HL-60 (cell line): Measurements from ENCODE around the gene SERPINB7.
A peak's percentile ranks its signal among the peaks of the same experiment; 100 is the strongest.

ENCODE experiments used
- DNase-seq, 2 experiments: peaks; one replicate each; pipeline ENCODE4 v3.0.0-alpha.2; 2010 to 2020; ENCODE audit warnings: low read depth in 1 of 2, low spot score in 1 of 2
- H3K27ac ChIP-seq: fragments of 250-450 bp; sonication (Bioruptor Pico); replicated peaks from 2 replicates; pipeline ENCODE4 v1.5.1; 2020; ENCODE audit warnings: mild to moderate bottlenecking, moderate library complexity
- H3K27me3 ChIP-seq: fragments of 250-450 bp; sonication (Bioruptor Pico); 2 replicates; pipeline ENCODE4 v1.5.1; 2021; ENCODE audit warnings: mild to moderate bottlenecking, moderate library complexity; ENCODE audit not compliant: insufficient read depth, poor library complexity, severe bottlenecking
- H3K4me3 ChIP-seq: replicated peaks from 2 replicates; pipeline ENCODE4 v1.5.1; 2011; ENCODE audit warnings: mild to moderate bottlenecking, control low read depth, low read length; ENCODE audit not compliant: insufficient read depth
- GABPA ChIP-seq: IDR thresholded peaks from 2 replicates; pipeline ENCODE4 v1.6.1; 2012; ENCODE audit warnings: low read depth
- POLR2AphosphoS5 ChIP-seq: IDR thresholded peaks from 2 replicates; pipeline ENCODE4 v1.6.1; 2012; ENCODE audit warnings: low read depth
- SPI1 ChIP-seq: IDR thresholded peaks from 2 replicates; pipeline ENCODE4 v1.6.1; 2012; ENCODE audit warnings: low read depth, mild to moderate bottlenecking, borderline replicate concordance
- TF ChIP-seq, protein P1 (sequence below): IDR thresholded peaks from 2 replicates; pipeline ENCODE4 v1.6.1; 2012; ENCODE audit warnings: low read depth; ENCODE audit not compliant: insufficient replicate concordance
- TF ChIP-seq, protein P2 (sequence below): IDR thresholded peaks from one replicate; pipeline ENCODE4 v1.5.1; 2011; ENCODE audit warnings: low read length, control low read depth, inconsistent platforms; ENCODE audit not compliant: insufficient read depth

SERPINB7 gene

GRCh38 chr18:63829886-63830285 lies 54.7 kb downstream of the SERPINB7 start:
- TF ChIP-seq GABPA (no peak), SPI1 (no peak), POLR2AphosphoS5 (no peak)
- TF ChIP-seq, protein P1, sequence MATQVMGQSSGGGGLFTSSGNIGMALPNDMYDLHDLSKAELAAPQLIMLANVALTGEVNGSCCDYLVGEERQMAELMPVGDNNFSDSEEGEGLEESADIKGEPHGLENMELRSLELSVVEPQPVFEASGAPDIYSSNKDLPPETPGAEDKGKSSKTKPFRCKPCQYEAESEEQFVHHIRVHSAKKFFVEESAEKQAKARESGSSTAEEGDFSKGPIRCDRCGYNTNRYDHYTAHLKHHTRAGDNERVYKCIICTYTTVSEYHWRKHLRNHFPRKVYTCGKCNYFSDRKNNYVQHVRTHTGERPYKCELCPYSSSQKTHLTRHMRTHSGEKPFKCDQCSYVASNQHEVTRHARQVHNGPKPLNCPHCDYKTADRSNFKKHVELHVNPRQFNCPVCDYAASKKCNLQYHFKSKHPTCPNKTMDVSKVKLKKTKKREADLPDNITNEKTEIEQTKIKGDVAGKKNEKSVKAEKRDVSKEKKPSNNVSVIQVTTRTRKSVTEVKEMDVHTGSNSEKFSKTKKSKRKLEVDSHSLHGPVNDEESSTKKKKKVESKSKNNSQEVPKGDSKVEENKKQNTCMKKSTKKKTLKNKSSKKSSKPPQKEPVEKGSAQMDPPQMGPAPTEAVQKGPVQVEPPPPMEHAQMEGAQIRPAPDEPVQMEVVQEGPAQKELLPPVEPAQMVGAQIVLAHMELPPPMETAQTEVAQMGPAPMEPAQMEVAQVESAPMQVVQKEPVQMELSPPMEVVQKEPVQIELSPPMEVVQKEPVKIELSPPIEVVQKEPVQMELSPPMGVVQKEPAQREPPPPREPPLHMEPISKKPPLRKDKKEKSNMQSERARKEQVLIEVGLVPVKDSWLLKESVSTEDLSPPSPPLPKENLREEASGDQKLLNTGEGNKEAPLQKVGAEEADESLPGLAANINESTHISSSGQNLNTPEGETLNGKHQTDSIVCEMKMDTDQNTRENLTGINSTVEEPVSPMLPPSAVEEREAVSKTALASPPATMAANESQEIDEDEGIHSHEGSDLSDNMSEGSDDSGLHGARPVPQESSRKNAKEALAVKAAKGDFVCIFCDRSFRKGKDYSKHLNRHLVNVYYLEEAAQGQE = no peak
- TF ChIP-seq, protein P2, sequence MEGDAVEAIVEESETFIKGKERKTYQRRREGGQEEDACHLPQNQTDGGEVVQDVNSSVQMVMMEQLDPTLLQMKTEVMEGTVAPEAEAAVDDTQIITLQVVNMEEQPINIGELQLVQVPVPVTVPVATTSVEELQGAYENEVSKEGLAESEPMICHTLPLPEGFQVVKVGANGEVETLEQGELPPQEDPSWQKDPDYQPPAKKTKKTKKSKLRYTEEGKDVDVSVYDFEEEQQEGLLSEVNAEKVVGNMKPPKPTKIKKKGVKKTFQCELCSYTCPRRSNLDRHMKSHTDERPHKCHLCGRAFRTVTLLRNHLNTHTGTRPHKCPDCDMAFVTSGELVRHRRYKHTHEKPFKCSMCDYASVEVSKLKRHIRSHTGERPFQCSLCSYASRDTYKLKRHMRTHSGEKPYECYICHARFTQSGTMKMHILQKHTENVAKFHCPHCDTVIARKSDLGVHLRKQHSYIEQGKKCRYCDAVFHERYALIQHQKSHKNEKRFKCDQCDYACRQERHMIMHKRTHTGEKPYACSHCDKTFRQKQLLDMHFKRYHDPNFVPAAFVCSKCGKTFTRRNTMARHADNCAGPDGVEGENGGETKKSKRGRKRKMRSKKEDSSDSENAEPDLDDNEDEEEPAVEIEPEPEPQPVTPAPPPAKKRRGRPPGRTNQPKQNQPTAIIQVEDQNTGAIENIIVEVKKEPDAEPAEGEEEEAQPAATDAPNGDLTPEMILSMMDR = no peak
- no peak for DNase-seq
- Histone ChIP-seq H3K27me3 (no peaks in the 10 kb centered on the region), H3K27ac (no peak overlapping the region), H3K4me3 (no peak overlapping the region)

DNA sequence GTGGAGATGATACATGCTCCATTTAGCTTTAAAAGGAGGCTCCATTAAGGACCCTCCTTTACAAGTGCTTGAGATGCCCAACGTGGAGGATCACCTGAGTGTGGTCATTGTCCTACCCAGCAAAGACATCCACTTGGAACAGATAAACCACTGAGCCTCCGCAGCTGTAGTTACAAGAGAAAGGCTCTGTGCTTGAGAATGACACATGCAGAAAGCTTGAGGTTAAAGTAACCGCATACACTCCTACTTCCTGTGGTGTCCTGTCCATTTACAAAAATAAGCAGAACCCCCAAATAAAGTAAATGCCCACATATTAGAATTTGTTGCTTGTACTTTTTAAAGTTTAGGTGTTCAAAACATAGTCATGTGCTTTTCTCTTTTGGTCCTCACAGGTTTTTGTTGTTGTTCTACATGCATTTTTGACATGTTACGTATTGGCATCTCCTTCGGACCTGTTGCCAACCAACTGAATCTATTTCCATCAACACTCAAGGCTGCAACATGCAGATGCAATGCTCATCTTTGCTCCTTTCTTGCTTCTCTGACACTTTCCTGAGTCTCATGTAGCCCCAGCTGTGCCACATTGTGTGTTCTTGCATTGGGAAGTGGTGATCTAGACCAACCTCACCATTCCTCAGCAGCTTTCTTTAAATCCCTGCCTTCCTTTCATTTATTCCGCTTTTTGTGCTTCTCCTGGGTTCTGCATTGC lies 56.0 kb downstream of the SERPINB7 start:
- TF ChIP-seq, protein P2 = no peak
- TF ChIP-seq, protein P1 = no peak
- TF ChIP-seq POLR2AphosphoS5 (peak; percentile 69; the same call in 1 of the 2 replicates), GABPA (no peak), SPI1 (peak; percentile 69; the same call in 1 of the 2 replicates)
- Histone ChIP-seq H3K27me3 (no peaks in the 10 kb centered on the region), H3K4me3 (no peak overlapping the region), H3K27ac (no peak overlapping the region)
- DNase-seq = peak in 1 of 2 experiments; percentile 89

GRCh38 chr18:63832470-63832869 lies 57.3 kb downstream of the SERPINB7 start:
- H3K27ac ChIP-seq = no peak overlapping the region
- no peak for DNase-seq
- H3K27me3 ChIP-seq = no peaks in the 10 kb centered on the region

More at GRCh38 chr18:63832470-63832869, 57.3 kb downstream of the SERPINB7 start:
- TF ChIP-seq GABPA (no peak), POLR2AphosphoS5 (no peak), SPI1 (no peak)
- TF ChIP-seq, protein P2 = no peak
- TF ChIP-seq, protein P1 = no peak
- no peak overlapping the region for H3K4me3 ChIP-seq
